ENCODE data around the gene SNTA1. TPM values are rescaled to one million over a fixed set of nuclear protein-coding genes. Genes with fewer than 3 reads are reported as not detected.

Gene SNTA1
- polyA plus RNA-seq, 1 donor (not counting 4 experiments of a cell fraction or from before 2014, with no cell fraction given): 3.6 TPM

GRCh38 chr20:33411242-33411641 lies 32.3 kb downstream of the SNTA1 start:
- FAIRE-seq: no peak
- TF ChIP-seq EZH2 (IDR thresholded peaks at IDR 0.05; ENCODE audit: low read length) (no peak), CTCF (optimal IDR thresholded peaks at IDR 0.05 in 1 of 3, IDR thresholded peaks at IDR 0.05 in 1 of 3, conservative IDR thresholded peaks at IDR 0.05 in 1 of 3; ENCODE audit: extremely low read depth in 1 of 3, insufficient read depth in 2 of 3, low read length in 3 of 3) (no peak)
- dilution Hi-C loops (cut with MboI; ENCODE audit: extremely low pct_ligation_motif_present, low sequenced_read_pairs): no loop called here

GRCh38 chr20:33410081-33410742 lies 33.4 kb downstream of the SNTA1 start:
- Histone ChIP-seq H3K9ac (ENCODE audit: control insufficient read depth, extremely low read depth, insufficient read depth, low read length) (no peak overlapping the region), H3K4me2 (ENCODE audit: control insufficient read depth, extremely low read depth, insufficient read depth, low read depth, low read length) (no peak overlapping the region), H2AFZ (ENCODE audit: control insufficient read depth, low read length) (no peak overlapping the region), H4K20me1 (ENCODE audit: control insufficient read depth, extremely low read depth, insufficient read depth, low read length) (no peaks in the 10 kb centered on the region), H3K79me2 (ENCODE audit: control insufficient read depth, insufficient read depth, low read length) (peaks cover under 1% of the 10 kb centered on the region), H3K9me3 (ENCODE audit: control insufficient read depth, low read depth, low read length) (no peaks in the 10 kb centered on the region), H3K9me1 (ENCODE audit: control insufficient read depth, extremely low read depth, insufficient read depth, low read length) (no peaks in the 10 kb centered on the region), H3K4me1 (ENCODE audit: control insufficient read depth, extremely low read depth, insufficient read depth, low read length) (no peaks in the 10 kb centered on the region), H3K27ac (ENCODE audit: control insufficient read depth, insufficient read depth, low read length) (no peak overlapping the region), H3K4me3 (ENCODE audit: control insufficient read depth in 2 of 3, extremely low read depth in 1 of 3, insufficient read depth in 2 of 3, low read depth in 1 of 3, low read length in 3 of 3) (no peak overlapping the region), H3K36me3 (ENCODE audit: control insufficient read depth in 2 of 2, extremely low read depth in 1 of 2, insufficient read depth in 2 of 2, low read length in 2 of 2) (peaks cover 7 to 10% of the 10 kb centered on the region in 2 experiments), H3K27me3 (ENCODE audit: control insufficient read depth, extremely low read depth, insufficient read depth, low read length) (no peaks in the 10 kb centered on the region)
- TF ChIP-seq EZH2 (IDR thresholded peaks at IDR 0.05; ENCODE audit: low read length): no peak
- no peak for TF ChIP-seq CTCF (optimal IDR thresholded peaks at IDR 0.05 in 1 of 3, IDR thresholded peaks at IDR 0.05 in 1 of 3, conservative IDR thresholded peaks at IDR 0.05 in 1 of 3; ENCODE audit: extremely low read depth in 1 of 3, insufficient read depth in 2 of 3, low read length in 3 of 3)
- dilution Hi-C loops (cut with MboI; ENCODE audit: extremely low pct_ligation_motif_present, low sequenced_read_pairs): no loop called here
- DNase-seq (ENCODE audit: low read depth, low spot score) (no peak), FAIRE-seq (no peak)

More at GRCh38 chr20:33411242-33411641, 32.3 kb downstream of the SNTA1 start:
- H4K20me1 ChIP-seq (ENCODE audit: control insufficient read depth, extremely low read depth, insufficient read depth, low read length): no peaks in the 10 kb centered on the region
- no peak overlapping the region for H2AFZ ChIP-seq (ENCODE audit: control insufficient read depth, low read length)
- no peaks in the 10 kb centered on the region for H3K9me1 ChIP-seq (ENCODE audit: control insufficient read depth, extremely low read depth, insufficient read depth, low read length)
- H3K4me2 ChIP-seq (ENCODE audit: control insufficient read depth, extremely low read depth, insufficient read depth, low read depth, low read length): no peak overlapping the region
- H3K4me1 ChIP-seq (ENCODE audit: control insufficient read depth, extremely low read depth, insufficient read depth, low read length): no peaks in the 10 kb centered on the region
- H3K27me3 ChIP-seq (ENCODE audit: control insufficient read depth, extremely low read depth, insufficient read depth, low read length): no peaks in the 10 kb centered on the region
- DNase-seq (ENCODE audit: low read depth, low spot score): no peak
- H3K79me2 ChIP-seq (ENCODE audit: control insufficient read depth, insufficient read depth, low read length): no peaks in the 10 kb centered on the region
- no peak overlapping the region for H3K4me3 ChIP-seq (ENCODE audit: control insufficient read depth in 2 of 3, extremely low read depth in 1 of 3, insufficient read depth in 2 of 3, low read depth in 1 of 3, low read length in 3 of 3)
- peaks cover 7 to 10% of the 10 kb centered on the region in 2 experiments for H3K36me3 ChIP-seq (ENCODE audit: control insufficient read depth in 2 of 2, extremely low read depth in 1 of 2, insufficient read depth in 2 of 2, low read length in 2 of 2)
- H3K9ac ChIP-seq (ENCODE audit: control insufficient read depth, extremely low read depth, insufficient read depth, low read length): no peak overlapping the region
- H3K27ac ChIP-seq (ENCODE audit: control insufficient read depth, insufficient read depth, low read length): no peak overlapping the region
- H3K9me3 ChIP-seq (ENCODE audit: control insufficient read depth, low read depth, low read length): no peaks in the 10 kb centered on the region
